H1 (cell line): ENCODE measurements around the gene OR10A7. TPM values are rescaled to one million over a fixed set of nuclear protein-coding genes. Genes with fewer than 3 reads are reported as not detected.
"Not testable (repeated sequence)": the region's sequence is repeated elsewhere in the genome, so short reads cannot be mapped to it uniquely, and the experiment has no call there.

ENCODE experiments used
- CTCF ChIA-PET: fragments of 300-600 bp; sonication (Branson Sonifier 250); formaldehyde crosslinking; loops from one replicate; lab custom pipeline; 2021; ENCODE audit not compliant: partially characterized antibody; lab: Charles Lee
- POLR2A ChIA-PET: fragments of 300-600 bp; sonication (Branson Sonifier 250); formaldehyde crosslinking; loops from one replicate; lab custom pipeline; 2021; ENCODE audit warnings: inconsistent platforms; ENCODE audit not compliant: partially characterized antibody; lab: Charles Lee
- DNase-seq, 2 experiments: peaks; one replicate each; pipeline versions ENCODE4 v3.0.0 to v3.0.0-alpha.2; 2010 to 2022; ENCODE audit warnings: low spot score in 2 of 2, low read depth in 1 of 2, mixed read lengths in 1 of 2
- FAIRE-seq: peaks from 2 replicates; lab custom pipeline; 2011; peaks lifted over from hg19 to GRCh38; lab: Jason Lieb, UNC
- H2AFZ ChIP-seq: 2 replicates; pipeline ENCODE4 v1.8.1; 2012; ENCODE audit warnings: low read length, inconsistent platforms
- H2AK5ac ChIP-seq: 2 replicates; pipeline ENCODE4 v1.6.1; 2013; ENCODE audit warnings: low read depth, low read length
- H2BK120ac ChIP-seq: replicated peaks from 2 replicates; pipeline ENCODE3; 2013; ENCODE audit warnings: low read depth, low read length, inconsistent platforms
- H2BK12ac ChIP-seq: 2 replicates; pipeline ENCODE4 v1.6.1; 2013; ENCODE audit warnings: low read depth, low read length
- H2BK15ac ChIP-seq: 2 replicates; pipeline ENCODE4 v1.6.1; 2013; ENCODE audit warnings: low read length
- H2BK20ac ChIP-seq: 2 replicates; pipeline ENCODE4 v1.6.1; 2013; ENCODE audit warnings: low read length
- H2BK5ac ChIP-seq: 2 replicates; pipeline ENCODE4 v1.6.1; 2013; ENCODE audit warnings: low read depth, low read length
- H3K14ac ChIP-seq: 2 replicates; pipeline ENCODE4 v1.6.1; 2013; ENCODE audit warnings: inconsistent platforms; ENCODE audit not compliant: insufficient read length
- H3K18ac ChIP-seq: 2 replicates; pipeline ENCODE4 v1.6.1; 2013; ENCODE audit warnings: low read length; ENCODE audit errors: extremely low read depth
- H3K23ac ChIP-seq: 2 replicates; pipeline ENCODE4 v1.6.1; 2013; ENCODE audit warnings: inconsistent platforms; ENCODE audit not compliant: insufficient read length
- H3K23me2 ChIP-seq: 2 replicates; pipeline ENCODE4 v1.6.1; 2013; ENCODE audit warnings: low read depth, low read length
- H3K27ac ChIP-seq: 2 replicates; pipeline ENCODE4 v1.6.1; 2011; ENCODE audit warnings: low read depth, low read length, inconsistent platforms
- H3K27me3 ChIP-seq, 4 experiments: replicated peaks in 1 of 4; 1 replicate in 1 of 4; 2 replicates in 3 of 4; pipeline versions ENCODE4 v1.6.1 to v1.8.1; 2011 to 2013; ENCODE audit warnings: low read length in 3 of 4, mild to moderate bottlenecking in 3 of 4, inconsistent platforms in 2 of 4, mixed read lengths in 2 of 4, moderate library complexity in 1 of 4; ENCODE audit not compliant: control insufficient read depth in 3 of 4, insufficient read depth in 3 of 4; ENCODE audit errors: extremely low read depth in 1 of 4
- H3K36me3 ChIP-seq, 4 experiments: 2 replicates each; pipeline versions ENCODE4 v1.6.1 to v1.8.1; 2011 to 2013; ENCODE audit warnings: mild to moderate bottlenecking in 4 of 4, low read length in 3 of 4, moderate library complexity in 2 of 4, control low read depth in 1 of 4, inconsistent platforms in 1 of 4; ENCODE audit not compliant: insufficient read depth in 4 of 4, control insufficient read depth in 2 of 4
- H3K4ac ChIP-seq: replicated peaks from 2 replicates; pipeline ENCODE3; 2013; ENCODE audit warnings: low read length, low read depth, mixed read lengths, inconsistent platforms; ENCODE audit not compliant: insufficient read length
- H3K4me1 ChIP-seq, 4 experiments: replicated peaks in 1 of 4; 1 replicate in 1 of 4; 2 replicates in 3 of 4; pipeline versions ENCODE4 v1.6.1 to v1.8.1; 2011 to 2013; ENCODE audit warnings: low read length in 3 of 4, inconsistent platforms in 2 of 4, mixed read lengths in 1 of 4; ENCODE audit not compliant: insufficient read depth in 4 of 4, control insufficient read depth in 3 of 4
- H3K4me2 ChIP-seq, 2 experiments: 2 replicates each; pipeline versions ENCODE4 v1.6.1 to v1.8.1; 2011 to 2013; ENCODE audit warnings: low read depth in 2 of 2, low read length in 2 of 2, control low read depth in 1 of 2, inconsistent platforms in 1 of 2, mild to moderate bottlenecking in 1 of 2; ENCODE audit not compliant: insufficient read depth in 1 of 2
- H3K4me3 ChIP-seq, 4 experiments: fragments of 200-600, 300-600 bp in 1 of 4; sonication (generic), shearing (Covaris generic), sonication (Bioruptor Twin) in 1 of 4; 2 replicates each; pipeline versions ENCODE4 v1.5.1 to v1.8.1; 2011 to 2016; ENCODE audit warnings: low read length in 4 of 4, low read depth in 3 of 4, control low read depth in 2 of 4, inconsistent platforms in 2 of 4, mild to moderate bottlenecking in 2 of 4, mixed read lengths in 1 of 4, moderate library complexity in 1 of 4; ENCODE audit not compliant: insufficient read depth in 2 of 4; ENCODE audit errors: extremely low read depth in 1 of 4
- H3K56ac ChIP-seq: replicated peaks from 2 replicates; pipeline ENCODE3; 2013; ENCODE audit warnings: low read depth, mild to moderate bottlenecking, mixed read lengths, low read length, inconsistent platforms; ENCODE audit not compliant: insufficient read length
- H3K79me1 ChIP-seq: 2 replicates; pipeline ENCODE4 v1.6.1; 2013; ENCODE audit warnings: low read depth, low read length, control low read depth
- H3K79me2 ChIP-seq, 2 experiments: 2 replicates each; pipeline versions ENCODE4 v1.6.1 to v1.8.1; 2012 to 2013; ENCODE audit warnings: low read length in 2 of 2, mild to moderate bottlenecking in 2 of 2, inconsistent platforms in 1 of 2; ENCODE audit not compliant: insufficient read depth in 2 of 2, control insufficient read depth in 1 of 2
- H3K9ac ChIP-seq, 4 experiments: replicated peaks in 1 of 4; 1 replicate in 1 of 4; 2 replicates in 3 of 4; pipeline versions ENCODE4 v1.6.1 to v1.8.1; 2011 to 2013; ENCODE audit warnings: low read depth in 3 of 4, low read length in 3 of 4, control low read depth in 2 of 4, mild to moderate bottlenecking in 2 of 4, moderate library complexity in 2 of 4, inconsistent platforms in 1 of 4; ENCODE audit errors: extremely low read depth in 1 of 4
- H3K9me3 ChIP-seq, 2 experiments: 2 replicates each; pipeline versions ENCODE4 v1.6.1 to v1.8.1; 2012 to 2013; ENCODE audit warnings: mild to moderate bottlenecking in 2 of 2, moderate library complexity in 2 of 2, control low read depth in 1 of 2, inconsistent platforms in 1 of 2, low read depth in 1 of 2, low read length in 1 of 2, mixed read lengths in 1 of 2; ENCODE audit not compliant: insufficient read depth in 2 of 2
- H4K20me1 ChIP-seq, 2 experiments: replicated peaks in 1 of 2; 2 replicates each; pipeline versions ENCODE3 to v1.8.1; 2011 to 2013; ENCODE audit warnings: inconsistent platforms in 2 of 2, low read length in 2 of 2, mild to moderate bottlenecking in 1 of 2; ENCODE audit not compliant: insufficient read depth in 2 of 2, control insufficient read depth in 1 of 2
- H4K5ac ChIP-seq: 2 replicates; pipeline ENCODE4 v1.6.1; 2013; ENCODE audit warnings: low read length, low read depth, mixed read lengths, inconsistent platforms; ENCODE audit not compliant: insufficient read length
- H4K8ac ChIP-seq: 2 replicates; pipeline ENCODE4 v1.8.0; 2013; ENCODE audit warnings: mild to moderate bottlenecking, moderate library complexity, low read length, inconsistent platforms; ENCODE audit not compliant: insufficient read depth; ENCODE audit errors: extremely low read depth
- H4K91ac ChIP-seq: replicated peaks from 2 replicates; pipeline ENCODE3; 2013; ENCODE audit warnings: low read length, mixed read lengths, inconsistent platforms; ENCODE audit not compliant: insufficient read length
- WGBS, 2 experiments: shearing (Covaris generic) in 1 of 2; methylation state at CpG; one replicate each; pipeline versions ENCODE4 v1.1.6 to v1.1.7; 2013 to 2015; ENCODE audit warnings: low lambda C conversion rate in 2 of 2, mixed read lengths in 2 of 2, inconsistent platforms in 1 of 2, low coverage in 1 of 2, missing lambda C conversion rate in 1 of 2; ENCODE audit not compliant: insufficient replicate concordance in 2 of 2, insufficient coverage in 1 of 2, insufficient read length in 1 of 2; ENCODE audit errors: extremely low coverage in 1 of 2, missing lambda C conversion rate in 1 of 2; 5-methylcytosine and 5-hydroxymethylcytosine counted together
- polyA plus RNA-seq, 7 experiments: library from polyadenylated mRNA; depleted of rRNA in 3 of 7; stranded (reverse) in 5 of 7; unstranded in 2 of 7; fragments of >200 nt in 5 of 7; fragments of 200-250 nt in 2 of 7; gene quantifications; 1 replicate in 5 of 7; 2 replicates in 1 of 7; 4 replicates in 1 of 7; pipeline versions ENCODE4 v1.2.1 to v1.2.3, GENCODE V29; 2011 to 2013; ENCODE audit warnings: missing spikeins in 2 of 7, mixed read lengths in 2 of 7
- total RNA-seq: library from RNA; stranded (reverse); fragmentation: NEBNext Ultra II Directional; extraction: Animal tissue kit (Norgen Biotek cat#: 25700); gene quantifications from 2 replicates; pipeline ENCODE4 v1.2.1, GENCODE V29; 2021

The OR10A7 gene
- total and polyA plus RNA-seq, 2 of the 8 experiments (the other 6 are each of a cell fraction or from before 2014, with no cell fraction given): not detected

- H2BK120ac ChIP-seq, H3K4me1 ChIP-seq, H3K79me2 ChIP-seq, H3K14ac ChIP-seq, CTCF ChIA-PET, H3K36me3 ChIP-seq, FAIRE-seq, DNase-seq, H3K56ac ChIP-seq, H4K8ac ChIP-seq, H3K23me2 ChIP-seq, H2BK20ac ChIP-seq, H4K20me1 ChIP-seq, H3K27me3 ChIP-seq, H2AK5ac ChIP-seq, H4K91ac ChIP-seq, H3K23ac ChIP-seq, H2BK15ac ChIP-seq, H3K9me3 ChIP-seq, H3K9ac ChIP-seq, H3K18ac ChIP-seq, H3K4ac ChIP-seq, H3K4me3 ChIP-seq, H3K27ac ChIP-seq, H3K4me2 ChIP-seq, H2BK5ac ChIP-seq, H2BK12ac ChIP-seq, H3K79me1 ChIP-seq, H2AFZ ChIP-seq, H4K5ac ChIP-seq, POLR2A ChIA-PET: not testable (repeated sequence)
- WGBS, 2 experiments: 86% methylated on average over 2 of the region's 2 CpGs; no CpG with 5 or more reads in 1 of the 2 experiments
These were observed 49.0 kb upstream of the OR10A7 start for GRCh38 chr12:55171846-55172245.
